GM10248 (cell line): ENCODE measurements around the gene VAV2.

Experiments
- CTCF ChIA-PET: fragments of 300-600 bp; sonication (Branson Sonifier 250); formaldehyde crosslinking; extraction: SDS; loops from one replicate; lab custom pipeline; 2021; ENCODE audit warnings: antibody characterized with exemption; lab: Yijun Ruan, JAX
- POLR2A ChIA-PET: fragments of 350-650 bp; sonication (Branson Sonifier 250); formaldehyde crosslinking; extraction: SDS; loops from one replicate; lab custom pipeline; 2020; ENCODE audit warnings: antibody characterized with exemption; lab: Yijun Ruan, JAX
- DNase-seq: peaks from one replicate; pipeline ENCODE4 v3.0.0; 2012; ENCODE audit errors: extremely low spot score
- TF ChIP-seq, protein P1 (sequence below): IDR thresholded peaks from 2 replicates; pipeline ENCODE4 v1.5.1; 2012; ENCODE audit warnings: mild to moderate bottlenecking, low read depth; ENCODE audit errors: extremely low read depth, missing control alignments, control extremely low read depth

The VAV2 gene

GRCh38 chr9:133957328-133957727, 34.8 kb downstream of the VAV2 start:
- CTCF ChIA-PET: interaction anchor here (1.0 to 4.3 kb wide), 5 partner anchors 9 to 37 kb away, joined by 3 to 30 read pairs (median 18); no protein-coding TSS in a partner anchor

GRCh38 chr9:133956520-133957076, 35.5 kb downstream of the VAV2 start:
- POLR2A ChIA-PET: no interaction called here
- CTCF ChIA-PET: interaction anchor here (1.0 to 4.3 kb wide), 8 partner anchors 8 to 38 kb away, joined by 3 to 30 read pairs (median 6); no protein-coding TSS in a partner anchor
- TF ChIP-seq, protein P1, sequence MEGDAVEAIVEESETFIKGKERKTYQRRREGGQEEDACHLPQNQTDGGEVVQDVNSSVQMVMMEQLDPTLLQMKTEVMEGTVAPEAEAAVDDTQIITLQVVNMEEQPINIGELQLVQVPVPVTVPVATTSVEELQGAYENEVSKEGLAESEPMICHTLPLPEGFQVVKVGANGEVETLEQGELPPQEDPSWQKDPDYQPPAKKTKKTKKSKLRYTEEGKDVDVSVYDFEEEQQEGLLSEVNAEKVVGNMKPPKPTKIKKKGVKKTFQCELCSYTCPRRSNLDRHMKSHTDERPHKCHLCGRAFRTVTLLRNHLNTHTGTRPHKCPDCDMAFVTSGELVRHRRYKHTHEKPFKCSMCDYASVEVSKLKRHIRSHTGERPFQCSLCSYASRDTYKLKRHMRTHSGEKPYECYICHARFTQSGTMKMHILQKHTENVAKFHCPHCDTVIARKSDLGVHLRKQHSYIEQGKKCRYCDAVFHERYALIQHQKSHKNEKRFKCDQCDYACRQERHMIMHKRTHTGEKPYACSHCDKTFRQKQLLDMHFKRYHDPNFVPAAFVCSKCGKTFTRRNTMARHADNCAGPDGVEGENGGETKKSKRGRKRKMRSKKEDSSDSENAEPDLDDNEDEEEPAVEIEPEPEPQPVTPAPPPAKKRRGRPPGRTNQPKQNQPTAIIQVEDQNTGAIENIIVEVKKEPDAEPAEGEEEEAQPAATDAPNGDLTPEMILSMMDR: no peak
- DNase-seq: no peak

More at GRCh38 chr9:133957328-133957727, 34.8 kb downstream of the VAV2 start:
- TF ChIP-seq, protein P1: no peak
- DNase-seq: no peak
- POLR2A ChIA-PET: no interaction called here

DNA sequence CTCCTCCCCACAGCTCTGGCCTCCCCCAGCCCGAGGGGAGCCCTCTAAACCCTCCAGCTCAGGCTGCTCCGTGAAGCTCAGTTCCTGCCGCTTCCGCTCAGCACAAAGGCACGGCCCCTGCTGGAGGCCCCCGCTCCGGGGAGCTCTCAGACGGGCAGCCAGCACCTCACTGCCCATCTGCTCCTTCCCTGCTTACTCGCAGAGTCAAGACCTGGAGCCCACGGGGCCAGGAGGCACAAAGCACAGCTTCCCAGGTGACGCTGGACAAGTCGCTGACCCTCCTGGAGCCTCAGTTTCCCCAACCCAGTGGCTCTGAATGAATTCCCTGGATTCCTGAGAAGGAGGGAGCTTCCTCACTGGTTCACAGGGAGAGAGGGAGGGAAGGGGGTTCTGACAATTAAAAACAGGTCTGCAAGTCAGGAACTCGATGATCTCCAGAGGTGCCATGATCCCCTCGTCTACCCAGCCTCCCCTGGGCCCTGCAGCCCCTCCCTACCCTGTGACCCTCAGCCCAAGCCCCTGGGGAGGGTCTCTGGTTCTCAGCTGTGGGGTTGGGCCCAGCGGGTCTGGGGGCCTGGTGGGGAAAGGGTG, 36.2 kb downstream of the VAV2 start:
- CTCF ChIA-PET: interaction anchor here (0.6 to 4.3 kb wide), 10 partner anchors 10 to 93 kb away, joined by 3 to 30 read pairs (median 4); no protein-coding TSS in a partner anchor
- TF ChIP-seq, protein P1: no peak
- peak; percentile 76 for DNase-seq
- POLR2A ChIA-PET: interaction anchor here (0.6 to 1.5 kb wide), 3 partner anchors 10 to 467 kb away, joined by 3 to 7 read pairs (median 5); no protein-coding TSS in a partner anchor

GRCh38 chr9:133954862-133955529, 37.1 kb downstream of the VAV2 start:
- TF ChIP-seq, protein P1: no peak
- CTCF ChIA-PET: interaction anchor here (0.7 to 4.3 kb wide), 9 partner anchors 9 to 161 kb away, joined by 3 to 30 read pairs (median 3); no protein-coding TSS in a partner anchor
- POLR2A ChIA-PET: interaction anchor here (0.6 to 1.5 kb wide), 4 partner anchors 9 to 466 kb away, joined by 3 to 9 read pairs (median 6); no protein-coding TSS in a partner anchor
- no peak for DNase-seq

GRCh38 chr9:133953976-133954709, 38.0 kb downstream of the VAV2 start:
- ChIA-PET CTCF (interaction anchor here (0.7 to 4.3 kb wide), 6 partner anchors 9 to 160 kb away, joined by 3 to 30 read pairs (median 10); no protein-coding TSS in a partner anchor), POLR2A (interaction anchor here (1.4 to 1.5 kb wide), 2 partner anchors 8 to 15 kb away, joined by 5 to 7 read pairs; no protein-coding TSS in a partner anchor)
- DNase-seq: peak; percentile 76
- TF ChIP-seq, protein P1: no peak

GRCh38 chr9:133953621-133953975, 38.5 kb downstream of the VAV2 start:
- ChIA-PET CTCF (interaction anchor here (1.0 to 4.3 kb wide), 3 partner anchors 13 to 130 kb away, joined by 3 to 30 read pairs (median 3); no protein-coding TSS in a partner anchor), POLR2A (no interaction called here)
- TF ChIP-seq, protein P1: no peak
- no peak for DNase-seq
